K562 treated with DMSO at 1 percent for 48 hours (cell line): ENCODE results near the gene RSL1D1. TPM values are rescaled to one million over a fixed set of nuclear protein-coding genes. Genes with fewer than 3 reads are reported as not detected.

Source experiments
- total RNA-seq: library from RNA; unstranded; fragments of 300-600 nt; gene quantifications from 2 replicates; pipeline ENCODE4 v1.2.3, GENCODE V29; 2022; ENCODE audit warnings: low replicate concordance; ENCODE audit errors: extremely low read depth

RSL1D1 gene
- not detected in 2 replicates for total RNA-seq

DNA sequence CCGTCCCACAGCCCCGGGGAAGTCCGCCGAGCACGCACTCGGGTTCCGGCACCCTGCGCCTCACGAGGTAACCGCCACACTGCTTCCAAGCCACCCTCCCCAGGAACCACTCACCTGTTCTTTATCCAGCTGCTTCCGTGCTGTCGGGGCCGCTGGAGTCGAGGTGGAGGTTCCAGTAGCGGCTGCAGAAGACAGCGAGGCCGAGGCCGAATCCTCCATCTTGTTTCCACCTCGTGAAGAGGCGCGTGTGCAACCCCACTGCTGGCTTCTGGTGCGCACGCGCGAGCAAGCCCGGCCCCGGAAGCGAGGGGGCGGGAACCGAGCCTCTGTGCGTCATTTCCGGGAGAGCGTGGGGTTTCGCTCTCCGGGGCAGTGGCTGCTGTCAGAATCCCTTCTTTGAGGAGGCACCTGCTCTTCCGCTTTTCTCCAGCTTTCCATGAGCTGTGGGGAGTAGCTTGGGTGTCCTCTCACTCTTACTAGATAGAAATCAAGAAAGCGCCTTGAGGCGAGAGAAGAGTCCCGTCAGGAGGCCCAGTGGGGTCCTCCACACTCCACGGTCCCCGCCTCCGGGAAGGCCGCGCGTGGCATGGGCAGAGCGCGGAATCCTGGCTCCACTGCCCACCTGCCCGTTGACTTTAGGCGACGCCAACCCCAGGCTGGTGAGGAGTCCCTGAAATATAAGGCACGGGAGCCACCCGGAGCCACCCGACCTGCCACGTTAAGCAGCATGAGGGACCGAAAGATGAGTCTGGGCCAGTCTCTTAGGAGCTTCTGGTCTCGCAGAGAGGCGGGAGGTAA is at the start of gene RSL1D1:
Gene RSL1D1 (minus strand): TSS at position 249 of the 798 bp plus-strand sequence. CDS start 30 bp downstream, at position 219.

DNA sequence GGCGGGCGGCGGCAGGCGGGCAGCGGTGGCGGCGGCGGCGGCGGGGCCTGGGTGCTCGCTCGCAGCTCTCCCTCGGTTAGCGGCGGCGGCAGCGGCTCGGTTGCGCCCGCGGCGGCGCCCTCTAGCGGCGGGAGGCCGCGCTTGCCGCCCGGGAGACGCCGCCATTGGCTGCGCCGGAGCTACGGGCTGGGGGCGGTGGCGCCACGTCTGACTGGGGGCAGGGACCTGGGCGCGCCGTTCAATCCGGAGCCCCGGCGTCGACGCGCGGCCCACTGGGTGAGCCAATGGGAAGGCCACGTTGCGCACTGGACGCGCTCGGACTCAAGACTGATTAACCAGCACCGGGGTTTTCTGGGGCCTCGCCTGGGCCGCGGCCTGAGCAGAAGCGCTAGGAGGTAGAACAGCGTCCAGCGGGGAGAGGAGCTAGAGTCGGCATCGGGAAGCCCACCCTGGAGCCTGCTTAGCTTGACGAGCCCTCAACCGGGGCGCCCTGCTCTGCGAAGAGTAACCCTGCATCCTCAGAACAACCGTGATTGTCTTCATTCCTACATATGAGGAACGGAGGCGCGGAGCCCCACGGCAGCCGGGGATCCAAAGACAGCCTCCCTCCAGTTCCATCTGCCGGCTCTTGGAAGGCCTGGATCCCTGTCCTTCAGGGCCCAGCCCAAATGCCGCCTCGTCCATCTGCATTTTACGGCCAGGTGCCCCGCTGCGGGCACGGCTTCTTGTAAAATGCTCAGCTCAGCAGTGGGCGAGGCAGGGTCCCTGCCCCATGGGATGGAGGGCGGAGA is 54.0 kb downstream of the RSL1D1 start, which contains the start of gene ZC3H7A:
Gene ZC3H7A (minus strand): TSS at position 93 of the 791 bp plus-strand sequence. CDS start 14,904 bp downstream, outside the sequence.

Other genes with a start within 250 kb of the RSL1D1 start
- not detected in 2 replicates for gene SNN, start 183.1 kb downstream of the RSL1D1 start, total RNA-seq
- not detected in 2 replicates for gene TXNDC11, start 108.7 kb downstream of the RSL1D1 start, total RNA-seq
- gene ZC3H7A, start 54.3 kb downstream of the RSL1D1 start, total RNA-seq: not detected in 2 replicates
- gene GSPT1, start 64.4 kb upstream of the RSL1D1 start, total RNA-seq: not detected in 2 replicates
- not detected in 2 replicates for gene NPIPB2, start 90.5 kb upstream of the RSL1D1 start, total RNA-seq
- not detected in 2 replicates for gene TNFRSF17, start 113.7 kb upstream of the RSL1D1 start, total RNA-seq
- gene SNX29, start 125.2 kb upstream of the RSL1D1 start, total RNA-seq: not detected in 2 replicates